ENCODE results near the gene SERPINH1. TPM values are rescaled to one million over a fixed set of nuclear protein-coding genes. Genes with fewer than 3 reads are reported as not detected.

SERPINH1 gene
- total RNA-seq, 1 experiment from 2014 or later, result 89.8 TPM

GRCh38 chr11:75565916-75566762, 4.1 kb downstream of the SERPINH1 start:
- no peak for TF ChIP-seq POLR2AphosphoS5 (IDR thresholded peaks at IDR 0.05; ENCODE audit: low read depth, low read length)
- TF ChIP-seq REST (IDR thresholded peaks at IDR 0.05; ENCODE audit: insufficient read depth in 1 of 2, low read depth in 2 of 2, low read length in 1 of 2), result no peak
- TF ChIP-seq CTCF (IDR thresholded peaks at IDR 0.05), result no peak
- no peak for TF ChIP-seq SIN3A (IDR thresholded peaks at IDR 0.05; ENCODE audit: borderline replicate concordance, insufficient read depth, low read depth, low read length)
- TF ChIP-seq TCF7L2 (IDR thresholded peaks at IDR 0.05; ENCODE audit: low read depth, low read length), result no peak
- no peak overlapping the region for H3K27ac ChIP-seq (ENCODE audit: low read length)
- in situ Hi-C loops (cut with HindIII; ENCODE audit: low pct_unique_long_range_greater_than_20kb, low sequenced_read_pairs) (no loop called here), intact Hi-C loops (cut with micrococcal nuclease; ENCODE audit: unreplicated experiment) (no loop called here)
- POLR2A ChIA-PET, result no interaction called here
- no peak for ATAC-seq
- H3K27me3 ChIP-seq (ENCODE audit: control insufficient read depth, insufficient read depth, low read length), result no peaks in the 10 kb centered on the region
- H3K4me3 ChIP-seq (ENCODE audit: low read depth in 2 of 2, low read length in 2 of 2), result no peak overlapping the region
- CTCF ChIA-PET, result interaction anchor here (1.0 kb wide), 1 partner anchor 9 kb away, joined by 3 read pairs; no protein-coding TSS in a partner anchor
- H3K9me3 ChIP-seq (ENCODE audit: control insufficient read depth, insufficient read depth, low read depth, low read length), result no peaks in the 10 kb centered on the region
- H3K36me3 ChIP-seq (ENCODE audit: control insufficient read depth, insufficient read depth, low read length), result peaks cover 6% of the 10 kb centered on the region; the same call in 1 of the 2 replicates
- H3K4me1 ChIP-seq (ENCODE audit: control insufficient read depth, insufficient read depth, low read length), result peaks cover 32% of the 10 kb centered on the region
- no peak for DNase-seq (ENCODE audit: low read depth, low spot score)
- BruUV-seq (replicated peaks), result no TSS peak

GRCh38 chr11:75566763-75567279, 4.8 kb downstream of the SERPINH1 start:
- Histone ChIP-seq H3K36me3 (ENCODE audit: control insufficient read depth, insufficient read depth, low read length) (peaks cover 7% of the 10 kb centered on the region; the same call in 1 of the 2 replicates), H3K27ac (ENCODE audit: low read length) (no peak overlapping the region), H3K4me1 (ENCODE audit: control insufficient read depth, insufficient read depth, low read length) (peaks cover 27% of the 10 kb centered on the region), H3K4me3 (ENCODE audit: low read depth in 2 of 2, low read length in 2 of 2) (no peak overlapping the region), H3K9me3 (ENCODE audit: control insufficient read depth, insufficient read depth, low read depth, low read length) (no peaks in the 10 kb centered on the region), H3K27me3 (ENCODE audit: control insufficient read depth, insufficient read depth, low read length) (no peaks in the 10 kb centered on the region)
- intact Hi-C loops (cut with micrococcal nuclease; ENCODE audit: unreplicated experiment) (no loop called here), in situ Hi-C loops (cut with HindIII; ENCODE audit: low pct_unique_long_range_greater_than_20kb, low sequenced_read_pairs) (no loop called here)
- TF ChIP-seq REST (IDR thresholded peaks at IDR 0.05; ENCODE audit: insufficient read depth in 1 of 2, low read depth in 2 of 2, low read length in 1 of 2) (no peak), TCF7L2 (IDR thresholded peaks at IDR 0.05; ENCODE audit: low read depth, low read length) (no peak), CTCF (IDR thresholded peaks at IDR 0.05) (no peak)
- ChIA-PET CTCF (no interaction called here), POLR2A (no interaction called here)
- BruUV-seq (replicated peaks), result no TSS peak
- ATAC-seq (no peak), DNase-seq (ENCODE audit: low read depth, low spot score) (no peak)
